Measurements from ENCODE around the gene POLR1A.

- no peak for TF ChIP-seq CTCF (conservative IDR thresholded peaks at IDR 0.05 in 1 of 2, IDR thresholded peaks at IDR 0.05 in 1 of 2; ENCODE audit: extremely low read depth in 1 of 2, insufficient read depth in 1 of 2, low read depth in 1 of 2, low read length in 2 of 2)
- no peak for TF ChIP-seq EZH2 (IDR thresholded peaks at IDR 0.05; ENCODE audit: borderline replicate concordance, low read length)
These were observed 76.8 kb downstream of the POLR1A start for GRCh38 chr2:86028766-86029381.

Measured in mammary epithelial cell (primary cell).